DOHH2 (cell line): ENCODE results near the gene CLSTN1.

Experiments
- H3F3A ChIP-seq: fragments of 200-600 bp; sonication (generic), shearing (Covaris generic); 2 replicates; pipeline ENCODE4 v1.6.0; 2016; ENCODE audit warnings: antibody characterized with exemption, mild to moderate bottlenecking; ENCODE audit not compliant: control insufficient read depth, insufficient read depth
- H3K27ac ChIP-seq: fragments of 200-600 bp; sonication (generic); 2 replicates; pipeline ENCODE4 v1.5.1; 2014; ENCODE audit warnings: low read depth, mild to moderate bottlenecking, low read length, moderate library complexity
- H3K27me3 ChIP-seq: fragments of 200-600 bp; sonication (generic); 2 replicates; pipeline ENCODE4 v1.6.1; 2014; ENCODE audit warnings: mild to moderate bottlenecking, low read length, mixed read lengths; ENCODE audit not compliant: control insufficient read depth
- H3K36me3 ChIP-seq: fragments of 200-600 bp; sonication (generic); 2 replicates; pipeline ENCODE4 v1.6.1; 2014; ENCODE audit warnings: mild to moderate bottlenecking, low read length, moderate library complexity, mixed read lengths; ENCODE audit not compliant: control insufficient read depth
- H3K4me1 ChIP-seq: fragments of 200-600 bp; sonication (generic); 2 replicates; pipeline ENCODE4 v1.6.1; 2014; ENCODE audit warnings: mild to moderate bottlenecking, low read length, mixed read lengths; ENCODE audit not compliant: control insufficient read depth
- H3K4me2 ChIP-seq: fragments of 200-600 bp; sonication (generic); 2 replicates; pipeline ENCODE4 v1.6.0; 2014; ENCODE audit warnings: mild to moderate bottlenecking, low read length, moderate library complexity
- H3K4me3 ChIP-seq: fragments of 200-600 bp; sonication (generic); 2 replicates; pipeline ENCODE4 v1.5.1; 2014; ENCODE audit warnings: mild to moderate bottlenecking, low read length, mixed read lengths
- H3K79me2 ChIP-seq: fragments of 200-600 bp; sonication (generic); 2 replicates; pipeline ENCODE4 v1.6.1; 2014; ENCODE audit warnings: mild to moderate bottlenecking, low read length, mixed read lengths; ENCODE audit not compliant: control insufficient read depth
- H3K9me2 ChIP-seq: fragments of 200-600 bp; sonication (generic); replicated peaks from 2 replicates; pipeline ENCODE4 v1.6.1; 2014; ENCODE audit warnings: mild to moderate bottlenecking, low read length, mixed read lengths; ENCODE audit not compliant: control insufficient read depth
- H3K9me3 ChIP-seq: fragments of 200-600 bp; sonication (generic); 2 replicates; pipeline ENCODE4 v1.6.1; 2014; ENCODE audit warnings: antibody characterized with exemption, low read length, mixed read lengths; ENCODE audit not compliant: control insufficient read depth, insufficient read depth
- H4K20me1 ChIP-seq: fragments of 200-600 bp; sonication (generic); 2 replicates; pipeline ENCODE4 v1.6.0; 2014; ENCODE audit warnings: low read depth, mild to moderate bottlenecking, antibody characterized with exemption, low read length, moderate library complexity; ENCODE audit not compliant: control insufficient read depth, insufficient read depth
- CTCF ChIP-seq: fragments of 200-600 bp; sonication (generic); IDR thresholded peaks from one replicate; pipeline ENCODE4 v1.5.1; 2014; ENCODE audit warnings: antibody characterized with exemption, mild to moderate bottlenecking, low read depth, low read length; ENCODE audit not compliant: poor library complexity, severe bottlenecking
- EZH2phosphoT487 ChIP-seq: fragments of 200-600 bp; sonication (generic); IDR thresholded peaks from 2 replicates; pipeline ENCODE4 v1.6.1; 2017; ENCODE audit warnings: borderline replicate concordance, mild to moderate bottlenecking, antibody characterized with exemption, low read length, moderate library complexity, mixed read lengths

Gene CLSTN1

DNA sequence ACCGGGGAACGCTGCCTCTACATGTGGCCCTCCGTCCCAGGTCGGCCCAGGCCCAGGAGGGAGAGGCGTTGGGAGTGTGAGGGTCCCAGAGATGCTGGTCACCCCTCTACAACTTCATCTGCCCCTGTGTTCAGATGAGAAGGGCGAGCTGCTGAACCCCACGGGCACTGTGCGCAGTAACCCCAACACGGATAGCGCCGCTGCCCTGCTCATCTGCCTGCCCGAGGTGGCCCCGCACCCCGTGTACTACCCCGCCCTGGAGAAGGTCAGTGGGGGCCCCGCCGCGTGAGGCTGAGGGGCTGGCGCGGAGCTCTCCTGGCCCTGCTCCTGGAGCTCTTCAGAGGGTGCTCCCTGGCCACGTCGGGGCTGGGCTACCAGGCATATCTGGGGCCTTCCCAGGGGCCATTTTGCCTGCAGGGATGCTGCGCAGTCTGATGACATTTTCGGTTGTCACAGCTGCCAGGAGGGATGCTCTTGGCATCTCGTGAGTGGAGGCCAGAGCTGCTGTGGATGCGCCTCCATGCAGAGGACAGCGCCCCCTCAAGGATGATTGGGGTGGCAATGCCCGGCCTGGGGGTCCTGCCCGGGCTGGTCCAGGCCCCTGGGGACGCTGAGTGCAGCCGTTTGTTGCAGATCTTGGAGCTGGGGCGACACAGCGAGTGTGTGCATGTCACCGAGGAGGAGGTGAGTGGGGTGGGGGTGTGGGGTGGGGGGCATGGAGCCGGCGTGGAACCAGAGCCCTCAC, 103.6 kb downstream of the CLSTN1 start:
- H3K27me3 ChIP-seq: no peaks in the 10 kb centered on the region
- no peaks in the 10 kb centered on the region for H3K9me3 ChIP-seq
- TF ChIP-seq EZH2phosphoT487: no peak
- peak; percentile 35 for TF ChIP-seq CTCF
- H3K4me1 ChIP-seq: peaks cover 30% of the 10 kb centered on the region
- H4K20me1 ChIP-seq: no peaks in the 10 kb centered on the region
- peaks cover 5% of the 10 kb centered on the region for H3K79me2 ChIP-seq
- no peak overlapping the region for H3K4me3 ChIP-seq
- H3K9me2 ChIP-seq: no peaks in the 10 kb centered on the region
- peaks cover 65% of the 10 kb centered on the region for H3K36me3 ChIP-seq
- no peak overlapping the region for H3K27ac ChIP-seq
- no peak overlapping the region for H3K4me2 ChIP-seq
- H3F3A ChIP-seq: no peaks in the 10 kb centered on the region

DNA sequence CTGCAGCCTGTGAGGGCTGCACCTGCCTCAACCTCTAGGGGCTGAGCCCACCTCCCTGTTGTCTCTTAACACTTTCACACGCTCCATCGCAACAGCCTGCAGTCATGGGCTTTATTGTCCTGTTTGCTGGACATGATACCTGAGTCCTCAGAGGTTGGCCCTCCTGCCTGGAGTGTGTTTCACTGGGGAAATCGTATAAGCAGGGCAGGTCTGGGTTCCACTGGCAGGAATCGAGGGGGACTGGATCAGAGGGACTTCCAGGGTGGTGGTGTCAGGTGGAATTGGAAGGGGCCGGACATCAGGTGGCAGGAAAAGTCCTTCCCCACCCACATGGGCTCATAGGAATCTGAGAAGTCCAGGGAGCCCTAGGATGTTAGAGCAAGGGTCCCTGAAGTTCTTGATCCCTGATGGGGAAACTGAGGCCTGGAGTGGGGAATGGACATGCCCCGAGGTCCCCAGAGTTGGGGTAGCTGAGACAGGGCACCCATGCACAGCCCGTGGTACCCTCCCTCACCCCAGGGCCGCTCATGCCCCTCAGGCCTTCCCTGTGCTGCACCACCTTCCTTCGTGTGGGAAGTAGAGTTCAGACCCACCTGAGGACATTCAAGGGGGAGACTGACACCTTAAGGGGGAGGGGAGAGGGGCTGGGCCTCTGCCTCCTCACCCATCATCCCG, 105.6 kb downstream of the CLSTN1 start:
- Histone ChIP-seq H4K20me1 (no peaks in the 10 kb centered on the region), H3K36me3 (peaks cover 51% of the 10 kb centered on the region), H3K4me1 (peaks cover 38% of the 10 kb centered on the region), H3K27me3 (no peaks in the 10 kb centered on the region), H3K79me2 (peaks cover 5% of the 10 kb centered on the region), H3K4me3 (peak overlapping the region; percentile 75), H3F3A (0 out of 2 replicates have a peak, but pooled peaks cover 2% of the 10 kb centered on the region), H3K4me2 (peak overlapping the region; percentile 95), H3K27ac (peak overlapping the region; percentile 73), H3K9me3 (no peaks in the 10 kb centered on the region), H3K9me2 (no peaks in the 10 kb centered on the region)
- no peak for TF ChIP-seq CTCF
- no peak for TF ChIP-seq EZH2phosphoT487

GRCh38 chr1:9717193-9718005, 106.4 kb downstream of the CLSTN1 start:
- Histone ChIP-seq H3F3A (0 out of 2 replicates have a peak, but pooled peaks cover 3% of the 10 kb centered on the region), H3K9me2 (no peaks in the 10 kb centered on the region), H3K9me3 (no peaks in the 10 kb centered on the region), H3K36me3 (peaks cover 43% of the 10 kb centered on the region), H3K27me3 (no peaks in the 10 kb centered on the region), H3K4me1 (peaks cover 38% of the 10 kb centered on the region), H3K79me2 (peaks cover 5% of the 10 kb centered on the region), H3K27ac (peak overlapping the region; percentile 73), H3K4me2 (peak overlapping the region; percentile 95), H4K20me1 (no peaks in the 10 kb centered on the region), H3K4me3 (peak overlapping the region; percentile 75)
- TF ChIP-seq CTCF (peak; percentile 37), EZH2phosphoT487 (no peak)
